H1 (cell line): ENCODE measurements around the gene TRPT1. TPM values are rescaled to one million over a fixed set of nuclear protein-coding genes. Genes with fewer than 3 reads are reported as not detected.

Experiments used
- CBX8 ChIP-seq: fragments of 300-800, 300-1000 bp; sonication (generic); IDR thresholded peaks from 2 replicates; pipeline ENCODE4 v1.7.1; 2016; ENCODE audit warnings: low read depth, low read length, borderline replicate concordance
- GABPA ChIP-seq: IDR thresholded peaks from 2 replicates; pipeline ENCODE4 v1.6.1; 2011; ENCODE audit warnings: mild to moderate bottlenecking, low read length, moderate library complexity, borderline replicate concordance; ENCODE audit not compliant: insufficient read depth
- SP1 ChIP-seq: IDR thresholded peaks from 2 replicates; pipeline ENCODE4 v1.6.1; 2011; ENCODE audit warnings: low read depth, low read length
- SP2 ChIP-seq: IDR thresholded peaks from 2 replicates; pipeline ENCODE4 v1.6.1; 2012; ENCODE audit warnings: mild to moderate bottlenecking, low read length, inconsistent platforms
- polyA plus RNA-seq, 7 experiments: library from polyadenylated mRNA; depleted of rRNA in 3 of 7; stranded (reverse) in 5 of 7; unstranded in 2 of 7; fragments of >200 nt in 5 of 7; fragments of 200-250 nt in 2 of 7; gene quantifications; 1 replicate in 5 of 7; 2 replicates in 1 of 7; 4 replicates in 1 of 7; pipeline versions ENCODE4 v1.2.1 to v1.2.3, GENCODE V29; 2011 to 2013; ENCODE audit warnings: missing spikeins in 2 of 7, mixed read lengths in 2 of 7
- total RNA-seq: library from RNA; stranded (reverse); fragmentation: NEBNext Ultra II Directional; extraction: Animal tissue kit (Norgen Biotek cat#: 25700); gene quantifications from 2 replicates; pipeline ENCODE4 v1.2.1, GENCODE V29; 2021

Gene TRPT1
- total and polyA plus RNA-seq, 2 of the 8 experiments (the other 6 are each of a cell fraction or from before 2014, with no cell fraction given): 34.5 to 74.6 TPM

GRCh38 chr11:64204080-64204440, 21.9 kb downstream of the TRPT1 start (continued):
- no peak for TF ChIP-seq SP2
- no peak for TF ChIP-seq SP1
- TF ChIP-seq GABPA: no peak
- TF ChIP-seq CBX8: no peak
